ENCODE results near the gene CCL24.
A peak's percentile ranks its signal among the peaks of the same experiment; 100 is the strongest.
"Not testable (repeated sequence)": the region's sequence is repeated elsewhere in the genome, so short reads cannot be mapped to it uniquely, and the experiment has no call there.

The CCL24 gene

GRCh38 chr7:75818472-75818871, 4.9 kb upstream of the CCL24 start:
- no peak for DNase-seq

DNA sequence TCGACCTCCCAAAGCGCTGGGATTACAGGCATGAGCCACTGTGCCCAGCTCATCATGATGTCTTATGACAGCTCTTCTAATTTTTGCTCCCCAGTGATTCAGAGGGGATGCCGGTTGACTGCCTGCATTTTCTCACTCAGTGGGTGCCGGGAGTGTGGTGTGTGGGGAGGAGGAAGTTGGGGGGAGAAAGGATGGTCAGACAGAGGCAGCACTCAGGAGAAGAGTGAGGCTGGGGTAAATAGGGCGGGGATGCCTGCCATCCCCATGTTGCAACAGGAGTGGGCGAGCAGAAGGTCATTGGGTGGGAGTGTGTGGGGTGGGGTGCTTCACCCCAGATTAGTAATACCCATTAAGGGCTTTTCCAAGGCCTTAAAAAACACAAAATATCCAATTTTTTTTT, 3.5 kb upstream of the CCL24 start:
- no peak for DNase-seq

GRCh38 chr7:75815418-75816064, 1.9 kb upstream of the CCL24 start:
- DNase-seq = peak; percentile 21

DNA sequence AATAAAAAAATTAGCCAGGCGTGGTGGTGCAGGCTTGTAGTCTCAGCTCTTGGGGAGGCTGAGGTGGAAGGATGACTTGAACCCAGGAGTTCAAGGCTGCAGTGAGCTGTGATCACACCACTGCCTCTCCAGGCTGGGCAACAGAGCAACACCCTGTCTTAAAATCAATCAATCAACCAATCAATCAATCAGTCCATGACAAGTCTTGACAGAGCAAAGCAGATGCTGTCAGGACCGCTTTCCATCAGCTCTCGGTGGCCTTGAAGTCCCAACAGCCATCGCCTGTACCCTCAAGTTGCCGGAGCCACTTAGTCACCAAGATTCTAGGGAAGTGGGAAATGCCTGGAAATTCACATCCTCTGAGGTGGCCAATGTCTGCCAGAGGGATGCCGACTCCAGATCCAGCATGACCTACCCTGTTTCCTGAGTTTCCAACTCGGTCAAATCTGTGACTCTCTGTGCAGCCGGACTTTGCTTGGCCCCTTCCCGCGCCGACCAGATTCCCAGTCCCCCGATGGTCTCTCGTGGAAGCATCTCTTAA, 871 bp upstream of the CCL24 start:
- no peak for DNase-seq

DNA sequence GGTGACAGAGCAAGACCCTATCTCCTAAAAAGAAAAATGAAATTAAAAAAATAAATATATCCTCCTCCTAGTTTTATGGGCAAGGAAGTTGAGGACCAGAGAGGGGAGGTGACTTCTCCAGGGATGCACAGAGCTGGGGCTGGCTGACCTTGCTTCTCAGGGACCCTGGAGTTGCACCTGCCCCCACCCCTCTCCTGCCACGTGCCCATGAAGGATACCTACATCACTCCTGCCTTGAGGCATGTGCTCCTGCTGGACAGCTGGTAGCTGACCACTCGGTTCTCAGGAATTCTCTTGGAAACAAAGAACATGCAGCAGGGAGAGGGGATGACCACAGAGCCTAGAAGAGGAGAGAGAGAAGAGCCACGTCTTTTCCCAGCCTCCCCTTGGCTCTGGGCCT, 522 bp downstream of the CCL24 start:
- no peak for DNase-seq

DNA sequence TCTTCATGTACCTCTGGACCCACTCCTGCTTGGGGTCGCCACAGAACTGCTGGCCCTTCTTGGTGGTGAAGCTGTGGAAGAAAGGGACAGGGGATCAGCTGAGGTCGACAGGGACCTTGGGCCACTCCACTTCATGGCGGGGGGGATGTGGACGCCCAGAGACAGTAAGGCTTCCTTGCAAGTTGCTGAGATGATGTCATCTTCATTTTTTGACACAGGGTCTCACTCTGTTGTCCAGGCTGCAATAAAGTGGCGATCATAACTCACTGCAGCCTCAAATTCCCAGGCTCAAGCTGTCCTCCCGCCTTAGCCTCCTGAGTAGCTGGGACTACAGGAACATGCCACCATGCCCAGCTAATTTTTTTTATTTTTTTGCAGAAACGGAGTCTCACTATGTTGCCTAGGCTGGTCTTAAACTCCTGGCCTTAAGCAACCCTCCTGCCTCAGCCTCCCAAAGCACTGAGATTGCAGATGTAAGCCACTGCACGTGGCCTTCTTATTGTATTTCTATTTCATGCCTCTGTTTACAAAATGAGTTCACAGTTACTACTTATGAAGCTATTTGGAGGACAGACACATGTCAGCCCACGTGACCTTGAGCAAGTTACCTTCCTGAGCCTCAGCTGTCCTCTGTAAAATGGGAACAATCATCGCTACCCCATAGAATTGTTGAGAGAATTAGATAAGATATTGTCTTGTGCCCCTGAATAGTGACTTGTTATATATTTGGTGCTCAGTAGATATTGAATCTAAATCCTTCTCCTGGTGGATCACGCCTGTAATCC, 1.5 kb downstream of the CCL24 start:
- no peak for DNase-seq

GRCh38 chr7:75809396-75809795, 4.2 kb downstream of the CCL24 start:
- DNase-seq = no peak

GRCh38 chr7:75808106-75808505, 5.5 kb downstream of the CCL24 start:
- no peak for DNase-seq

DNA sequence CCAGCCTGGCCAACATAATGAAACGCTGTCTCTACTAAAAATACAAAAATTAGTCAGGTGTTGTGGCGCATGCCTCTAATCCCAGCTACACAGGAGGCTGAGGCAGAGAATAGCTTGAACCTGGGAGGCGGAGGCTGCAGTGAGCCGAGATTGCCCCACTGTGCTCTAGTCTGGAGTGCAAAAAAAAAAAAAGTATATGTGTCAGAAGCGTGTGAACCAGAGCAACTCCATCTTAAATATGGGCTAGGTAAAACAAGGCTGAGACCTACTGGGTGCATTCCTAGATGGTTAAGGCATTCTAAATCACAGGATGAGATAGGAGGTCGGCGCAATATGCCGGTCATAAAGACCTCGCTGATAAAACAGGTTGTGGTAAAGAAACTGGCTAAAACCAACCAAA, 6.2 kb downstream of the CCL24 start:
- DNase-seq = no peak

DNA sequence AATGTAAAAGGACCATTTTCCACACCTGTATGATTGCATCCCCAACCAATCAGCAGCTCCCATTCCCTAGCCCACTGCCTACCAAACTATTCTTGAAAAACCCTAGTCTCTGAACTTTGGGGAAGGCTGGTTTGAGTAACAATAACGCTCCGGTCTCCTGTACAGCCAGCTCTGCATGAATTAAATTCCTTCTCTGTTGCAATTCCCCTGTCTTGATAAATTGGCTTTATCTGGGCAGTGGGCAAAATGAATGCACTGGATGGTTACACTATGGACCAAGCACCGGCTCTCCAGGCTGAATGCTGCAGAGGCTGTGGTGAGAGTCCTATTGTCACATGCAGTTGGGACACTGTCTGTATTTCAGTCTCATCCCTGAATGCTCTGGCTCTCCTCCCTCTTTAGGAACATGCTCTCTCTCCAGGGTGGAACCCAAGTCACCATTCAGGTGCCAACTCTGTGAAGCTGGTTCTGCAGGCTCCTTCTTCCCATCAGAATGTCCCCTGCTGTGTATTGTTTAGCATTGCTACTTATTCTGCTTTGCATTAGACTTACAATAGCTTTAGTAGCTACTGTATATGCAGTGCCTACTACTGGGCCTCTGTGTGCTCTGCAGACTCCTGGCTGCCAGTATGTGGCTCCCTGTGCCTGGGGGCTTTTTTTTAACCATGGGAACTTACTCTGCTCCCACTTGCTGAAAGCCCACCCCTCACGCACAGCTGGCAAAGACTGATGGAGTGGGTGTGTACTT, 6.9 kb downstream of the CCL24 start:
- DNase-seq = no peak

- no peak for DNase-seq
Observed at GRCh38 chr7:75804705-75805104, 8.9 kb downstream of the CCL24 start.

DNA sequence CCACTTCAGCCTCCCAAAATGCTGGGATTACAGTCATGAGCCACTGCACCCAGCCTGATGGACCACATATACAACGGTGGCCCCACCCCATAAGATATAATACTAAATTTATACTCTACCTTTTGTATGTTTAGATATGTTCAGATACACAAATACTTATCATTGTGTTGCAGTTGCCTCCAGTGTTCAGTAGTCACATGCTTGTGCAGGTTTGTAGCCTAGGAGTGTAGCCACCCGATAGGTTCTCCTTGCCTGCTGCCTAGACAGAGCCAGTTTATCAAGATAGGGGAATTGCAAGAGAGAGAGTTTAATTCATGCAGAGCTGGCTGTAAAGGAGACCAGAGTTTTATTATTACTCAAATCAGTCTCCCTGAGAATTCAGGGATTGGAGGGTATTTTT, 9.6 kb downstream of the CCL24 start:
- no peak for DNase-seq

DNA sequence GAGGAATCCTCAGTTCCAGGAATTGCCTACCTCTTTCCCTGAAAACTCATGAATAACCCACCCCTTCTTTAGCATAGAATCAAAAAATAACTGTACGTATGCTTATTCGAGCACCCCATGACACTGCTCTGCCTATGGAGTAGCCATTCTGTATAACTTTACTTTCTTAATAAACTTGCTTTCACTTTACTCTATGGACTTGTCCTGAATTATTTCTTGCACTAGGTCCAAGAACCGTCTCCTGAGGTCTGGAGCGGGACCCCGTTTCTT, 11.1 kb downstream of the CCL24 start:
- DNase-seq = no peak

DNA sequence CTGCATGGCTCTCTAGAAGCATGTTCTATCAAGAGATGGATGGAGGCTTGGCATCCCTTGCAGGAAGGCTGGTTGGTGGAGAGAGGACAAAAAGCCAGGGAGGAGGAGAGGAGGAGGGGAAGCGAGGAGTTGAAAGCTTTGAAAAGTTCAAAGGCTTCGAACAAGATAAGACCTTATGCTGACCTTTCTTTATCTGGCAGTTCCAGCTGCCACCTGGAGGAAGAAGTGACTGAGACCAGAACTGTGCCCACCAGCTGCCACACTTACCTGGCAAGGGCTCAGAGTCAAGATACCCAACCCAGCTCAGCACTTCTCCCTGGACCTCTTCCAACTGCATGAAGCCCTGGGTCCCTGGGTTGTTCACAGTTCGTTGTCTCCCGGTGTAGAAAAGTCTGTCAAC, 14.8 kb downstream of the CCL24 start:
- DNase-seq = no peak

- DNase-seq = no peak
Observed at GRCh38 chr7:75796420-75796819, 17.2 kb downstream of the CCL24 start.

- DNase-seq = no peak
Observed at GRCh38 chr7:75795831-75796285, 17.7 kb downstream of the CCL24 start.

DNA sequence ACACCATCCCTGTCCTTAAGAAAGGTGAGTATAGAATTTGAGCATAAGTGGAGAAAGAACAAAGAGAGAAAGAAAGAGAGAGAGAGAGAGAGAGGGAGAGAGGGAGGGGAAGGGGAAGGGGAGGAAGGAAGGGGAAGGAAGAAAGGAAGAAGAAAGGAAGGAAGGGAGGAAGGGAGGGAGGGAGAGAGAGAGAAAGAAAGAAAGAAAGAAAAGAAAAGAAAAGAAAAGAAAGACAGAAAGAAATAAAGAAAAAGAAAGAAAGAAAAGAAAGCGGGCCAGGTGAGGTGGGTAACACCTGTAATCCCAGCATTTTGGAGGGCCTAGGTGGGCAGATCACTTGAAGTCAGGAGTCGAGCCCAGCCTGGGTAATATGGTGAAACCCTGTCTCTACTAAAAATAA, 19.9 kb downstream of the CCL24 start:
- DNase-seq = no peak

- not testable (repeated sequence) for DNase-seq
Observed at GRCh38 chr7:75792567-75792966, 21.0 kb downstream of the CCL24 start.

GRCh38 chr7:75789361-75789924, 24.2 kb downstream of the CCL24 start:
- no peak for DNase-seq

DNA sequence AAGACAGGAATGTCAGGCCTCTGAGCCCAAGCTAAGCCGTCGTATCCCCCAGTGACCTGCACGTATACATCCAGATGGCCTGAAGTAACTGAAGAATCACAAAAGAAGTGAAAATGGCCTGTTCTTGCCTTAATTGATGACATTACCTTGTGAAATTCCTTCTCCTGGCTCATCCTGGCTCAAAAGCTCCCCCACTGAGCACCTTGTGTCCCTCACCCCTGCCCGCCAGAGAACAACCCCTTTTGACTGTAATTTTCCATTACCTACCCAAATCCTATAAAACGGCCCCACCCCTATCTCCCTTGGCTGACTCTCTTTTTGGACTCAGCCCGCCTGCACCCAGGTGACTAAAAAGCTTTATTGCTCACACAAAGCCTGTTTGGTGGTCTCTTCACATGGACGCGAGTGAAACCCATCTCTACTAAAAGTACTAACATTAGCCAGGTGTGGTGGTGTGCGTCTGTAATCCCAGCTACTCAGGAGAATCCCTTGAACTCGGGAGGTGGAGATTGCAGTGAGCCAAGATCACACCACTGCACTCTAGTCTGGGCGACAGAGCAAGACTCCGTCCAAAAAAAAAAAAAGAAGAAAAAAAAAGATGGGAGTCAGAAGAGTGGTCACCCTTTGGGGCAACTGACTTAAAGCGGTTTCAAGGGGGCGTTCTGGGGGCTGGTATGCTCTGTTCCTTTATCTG, 25.3 kb downstream of the CCL24 start:
- DNase-seq = not testable (repeated sequence)

DNA sequence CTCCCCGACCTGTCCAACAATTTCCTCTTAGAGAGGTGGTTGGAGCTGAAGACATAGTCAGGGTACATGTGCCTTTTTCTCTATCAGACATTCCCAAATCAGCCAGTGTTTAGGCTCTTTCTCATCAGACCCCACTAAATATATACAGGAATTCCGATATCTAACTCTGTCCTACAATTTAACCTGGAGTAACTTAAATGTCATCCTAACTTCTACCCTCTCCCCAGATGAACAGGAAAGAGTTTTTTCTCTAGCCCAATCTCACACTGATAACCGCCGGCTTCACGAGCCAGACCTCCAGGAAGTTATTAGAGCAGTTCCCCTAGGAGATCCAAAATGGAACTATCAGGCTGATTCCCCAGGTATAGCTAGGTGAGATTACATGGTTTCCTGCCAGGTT, 30.5 kb downstream of the CCL24 start:
- not testable (repeated sequence) for DNase-seq

DNA sequence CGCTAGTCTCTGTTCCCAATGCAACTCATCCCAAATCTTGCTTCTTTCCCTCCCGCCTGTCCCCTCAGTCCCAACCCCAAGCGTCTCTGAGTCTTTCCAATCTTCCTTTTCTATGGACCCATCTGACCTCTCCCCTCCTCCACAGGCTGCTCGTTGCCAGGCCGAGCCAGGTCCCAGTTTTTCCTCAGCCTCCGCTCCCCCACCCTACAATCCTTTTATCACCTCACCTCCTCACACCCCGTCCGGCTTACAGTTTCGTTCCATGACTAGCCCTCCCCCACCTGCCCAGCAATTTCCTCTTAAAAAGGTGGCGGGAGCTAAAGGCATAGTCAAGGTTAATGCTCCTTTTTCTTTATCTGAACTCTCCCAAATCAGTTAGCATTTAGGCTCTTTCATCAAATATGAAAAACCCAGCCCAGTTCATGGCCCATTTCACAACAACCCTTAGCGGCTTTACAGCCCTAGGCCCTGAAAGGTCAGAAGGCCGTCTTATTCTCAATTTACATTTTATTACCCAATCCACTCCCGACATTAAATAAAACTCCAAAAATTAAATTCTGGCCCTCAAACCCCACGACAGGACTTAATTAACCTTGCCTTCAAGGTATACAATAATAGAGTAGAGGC, 32.8 kb downstream of the CCL24 start:
- DNase-seq = not testable (repeated sequence)

All from NCI-H146 (cell line).